Activated T-cell treated with anti-CD3 and anti-CD28 coated beads, Interleukin-2, amount 50 U/mL, for 4 hours (primary cell): ENCODE data around the gene OR51B4. TPM values are rescaled to one million over a fixed set of nuclear protein-coding genes. Genes with fewer than 3 reads are reported as not detected.
"Not testable (repeated sequence)": the region's sequence is repeated elsewhere in the genome, so short reads cannot be mapped to it uniquely, and the experiment has no call there.

Source experiments
- ATAC-seq, 2 donors: fragments of 200-7000 bp; cut with Tn5 transposase; one replicate each; pipeline ENCODE4 v1.10.0; 2021
- DNase-seq: peaks from one replicate; pipeline ENCODE4 v3.0.0-alpha.2; 2020
- H3K27me3 Mint-ChIP-seq: one replicate; pipeline ENCODE4 v1.8.0; 2021; ENCODE audit warnings: low read depth, mixed read lengths
- H3K36me3 Mint-ChIP-seq: one replicate; pipeline ENCODE4 v1.8.0; 2022; ENCODE audit warnings: mixed read lengths; ENCODE audit not compliant: insufficient read depth
- H3K4me1 Mint-ChIP-seq: one replicate; pipeline ENCODE4 v1.8.0; 2021; ENCODE audit warnings: low read depth, mixed read lengths
- H3K4me3 Mint-ChIP-seq: one replicate; pipeline ENCODE4 v1.8.0; 2021; ENCODE audit warnings: mild to moderate bottlenecking, moderate library complexity, mixed read lengths
- H3K9me3 Mint-ChIP-seq: one replicate; pipeline ENCODE4 v1.8.0; 2021; ENCODE audit warnings: mixed read lengths
- total RNA-seq, 3 donors: library from RNA; stranded (reverse); gene quantifications; one replicate each; pipeline ENCODE4 v1.2.1, GENCODE V29; 2021

Gene OR51B4
- total RNA-seq: not detected

DNA sequence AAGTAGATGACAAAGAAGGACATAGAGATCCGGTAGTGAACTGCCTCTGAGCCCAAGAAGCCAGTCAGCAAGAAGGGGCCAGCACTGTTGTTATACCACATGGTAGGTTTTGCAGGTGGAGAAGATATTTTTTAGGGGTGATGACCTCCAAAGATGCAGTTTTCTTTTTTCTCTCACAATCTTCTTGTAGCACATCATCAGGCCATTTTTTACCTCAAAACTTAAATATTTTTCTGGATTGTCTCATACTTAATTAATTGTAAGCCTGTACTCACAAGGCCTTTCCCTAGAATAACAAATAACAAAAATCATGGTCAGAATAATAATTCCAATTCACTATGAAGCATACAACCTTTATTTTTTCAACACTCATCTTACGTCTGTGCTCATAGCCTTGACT lies at the start of gene OR51B4:
Gene OR51B4, minus strand, starts transcription at position 101 of the 400 bp plus-strand sequence. Its CDS starts 0 bp downstream, at position 101.
- no peak for ATAC-seq
- Mint-ChIP-seq H3K4me1 (no peaks in the 10 kb centered on the region), H3K27me3 (peaks cover 5% of the 10 kb centered on the region), H3K9me3 (no peaks in the 10 kb centered on the region), H3K4me3 (no peak within 1 kb of the TSS), H3K36me3 (no peaks in the 10 kb centered on the region)
- no peak for DNase-seq

GRCh38 chr11:5351208-5351607 lies 49.5 kb upstream of the OR51B4 start, which contains the start of gene OR51B6:
TSS of gene OR51B6 (plus strand) at chr11:5351508. CDS start at chr11:5351508, 0 bp downstream.
- H3K36me3 Mint-ChIP-seq: no peaks in the 10 kb centered on the region
- H3K27me3 Mint-ChIP-seq: peaks cover 4% of the 10 kb centered on the region
- no peaks in the 10 kb centered on the region for H3K9me3 Mint-ChIP-seq
- no peak for DNase-seq
- no peak for ATAC-seq
- no peak within 1 kb of the TSS for H3K4me3 Mint-ChIP-seq
- H3K4me1 Mint-ChIP-seq: no peaks in the 10 kb centered on the region

GRCh38 chr11:5349550-5349949 lies 47.8 kb upstream of the OR51B4 start:
- ATAC-seq (no peak), DNase-seq (no peak)
- Mint-ChIP-seq H3K36me3 (no peaks in the 10 kb centered on the region), H3K27me3 (peaks cover 4% of the 10 kb centered on the region), H3K9me3 (no peaks in the 10 kb centered on the region), H3K4me1 (no peaks in the 10 kb centered on the region), H3K4me3 (no peak overlapping the region)

DNA sequence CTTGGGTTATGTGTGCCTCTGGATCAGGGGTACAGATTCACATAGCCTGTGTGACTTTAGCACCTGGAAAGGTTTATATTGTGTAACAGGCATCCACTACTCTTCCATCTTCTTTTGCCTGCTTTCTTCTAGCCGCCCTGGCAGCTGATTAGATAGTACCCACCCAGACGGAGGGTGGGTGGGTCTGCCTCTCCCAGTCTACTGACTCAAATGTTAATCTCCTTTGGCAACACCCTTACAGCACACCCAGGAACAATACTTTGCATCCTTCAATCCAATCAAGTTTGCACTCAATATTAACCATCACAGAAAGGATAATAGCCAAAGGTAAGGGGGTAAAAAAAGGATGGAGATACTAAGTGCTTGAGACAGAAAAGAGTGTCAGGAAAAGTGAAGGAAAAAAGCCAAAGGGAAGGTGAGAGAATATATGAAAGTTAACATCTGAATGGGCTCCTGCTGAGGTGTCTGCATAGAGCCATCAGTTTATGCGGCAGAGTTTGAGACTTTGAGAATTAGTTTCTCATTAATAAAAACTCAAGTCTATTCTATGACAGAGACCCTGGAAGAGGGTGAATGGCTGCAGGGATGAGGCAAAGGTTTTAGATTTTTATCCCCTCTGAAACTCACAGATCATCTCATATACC lies 46.9 kb upstream of the OR51B4 start:
- Mint-ChIP-seq H3K27me3 (peaks cover 4% of the 10 kb centered on the region), H3K4me3 (no peak overlapping the region), H3K4me1 (no peaks in the 10 kb centered on the region), H3K36me3 (no peaks in the 10 kb centered on the region), H3K9me3 (no peaks in the 10 kb centered on the region)
- DNase-seq (no peak), ATAC-seq (no peak)

GRCh38 chr11:5345831-5346230 lies 44.1 kb upstream of the OR51B4 start:
- ATAC-seq: no peak
- Mint-ChIP-seq H3K9me3 (no peaks in the 10 kb centered on the region), H3K27me3 (peaks cover 6% of the 10 kb centered on the region), H3K36me3 (no peaks in the 10 kb centered on the region), H3K4me3 (no peak overlapping the region), H3K4me1 (no peaks in the 10 kb centered on the region)
- DNase-seq: no peak

DNA sequence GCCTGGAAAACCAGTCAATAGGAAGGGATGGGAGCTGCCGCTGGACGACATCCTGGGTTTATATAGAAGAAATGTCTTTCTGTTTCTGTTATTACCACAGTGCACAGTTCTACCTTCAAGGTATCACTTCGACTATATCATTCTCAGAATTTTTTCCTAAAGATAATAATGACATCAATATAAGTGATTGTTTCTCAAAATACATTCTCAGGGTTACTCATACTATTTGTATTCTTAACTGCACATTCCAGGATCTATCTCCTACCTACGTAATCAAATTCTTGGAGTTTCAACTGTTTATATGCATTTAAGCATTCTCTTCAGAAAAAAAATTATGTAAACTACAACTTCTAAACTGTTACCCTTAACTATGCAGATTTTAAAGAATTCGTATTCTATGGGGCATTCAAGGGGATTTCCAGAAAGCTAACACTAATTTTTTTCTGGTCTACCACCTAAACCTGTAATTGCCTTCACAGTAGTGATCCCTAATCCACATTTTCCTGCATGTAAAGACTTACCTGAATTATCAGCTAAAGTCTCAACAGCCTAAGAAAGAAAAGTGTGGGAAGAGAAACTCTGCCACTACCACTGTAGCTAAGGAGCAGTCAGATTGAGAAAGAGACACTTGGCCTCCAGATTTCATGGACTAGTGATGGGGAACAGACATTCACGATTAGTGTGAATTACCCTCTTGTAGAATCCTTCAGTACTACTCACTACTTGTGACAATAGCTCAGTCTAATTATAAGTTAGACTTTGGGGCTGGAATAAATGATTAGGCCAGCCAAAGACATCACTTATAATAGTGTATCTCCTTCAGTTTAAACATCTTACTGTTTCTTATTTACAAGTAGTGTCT lies 42.0 kb upstream of the OR51B4 start, which contains the start of gene OR51B5:
Gene OR51B5, minus strand, starts transcription at position 51 of the 862 bp plus-strand sequence. Its CDS starts 0 bp downstream, at position 51.
- no peak within 1 kb of the TSS for H3K4me3 Mint-ChIP-seq
- H3K36me3 Mint-ChIP-seq: no peaks in the 10 kb centered on the region
- no peaks in the 10 kb centered on the region for H3K4me1 Mint-ChIP-seq
- ATAC-seq (no peak), DNase-seq (no peak)
- peaks cover 4% of the 10 kb centered on the region for H3K27me3 Mint-ChIP-seq
- no peaks in the 10 kb centered on the region for H3K9me3 Mint-ChIP-seq

- H3K9me3 Mint-ChIP-seq: no peaks in the 10 kb centered on the region
Observed at GRCh38 chr11:5339771-5340322, 38.1 kb upstream of the OR51B4 start.

GRCh38 chr11:5337253-5337652 lies 35.5 kb upstream of the OR51B4 start:
- H3K27me3 Mint-ChIP-seq, H3K4me3 Mint-ChIP-seq, ATAC-seq, H3K9me3 Mint-ChIP-seq, DNase-seq, H3K4me1 Mint-ChIP-seq, H3K36me3 Mint-ChIP-seq: not testable (repeated sequence)

More at GRCh38 chr11:5339771-5340322, 38.1 kb upstream of the OR51B4 start:
- no peak for DNase-seq
- Mint-ChIP-seq H3K27me3 (peaks cover 4% of the 10 kb centered on the region), H3K36me3 (no peaks in the 10 kb centered on the region), H3K4me1 (no peaks in the 10 kb centered on the region), H3K4me3 (no peak overlapping the region)
- ATAC-seq: no peak

- H3K4me1 Mint-ChIP-seq: no peaks in the 10 kb centered on the region
- H3K27me3 Mint-ChIP-seq: peaks cover 1% of the 10 kb centered on the region
- DNase-seq: no peak
- no peaks in the 10 kb centered on the region for H3K36me3 Mint-ChIP-seq
- no peaks in the 10 kb centered on the region for H3K9me3 Mint-ChIP-seq
- no peak overlapping the region for H3K4me3 Mint-ChIP-seq
- no peak for ATAC-seq
Observed at GRCh38 chr11:5336331-5336730, 34.6 kb upstream of the OR51B4 start.

GRCh38 chr11:5335170-5335569 lies 33.4 kb upstream of the OR51B4 start:
- H3K36me3 Mint-ChIP-seq: no peaks in the 10 kb centered on the region
- no peaks in the 10 kb centered on the region for H3K9me3 Mint-ChIP-seq
- H3K4me1 Mint-ChIP-seq: no peaks in the 10 kb centered on the region
- DNase-seq (no peak), ATAC-seq (no peak)
- peaks cover 1% of the 10 kb centered on the region for H3K27me3 Mint-ChIP-seq
- H3K4me3 Mint-ChIP-seq: no peak overlapping the region

DNA sequence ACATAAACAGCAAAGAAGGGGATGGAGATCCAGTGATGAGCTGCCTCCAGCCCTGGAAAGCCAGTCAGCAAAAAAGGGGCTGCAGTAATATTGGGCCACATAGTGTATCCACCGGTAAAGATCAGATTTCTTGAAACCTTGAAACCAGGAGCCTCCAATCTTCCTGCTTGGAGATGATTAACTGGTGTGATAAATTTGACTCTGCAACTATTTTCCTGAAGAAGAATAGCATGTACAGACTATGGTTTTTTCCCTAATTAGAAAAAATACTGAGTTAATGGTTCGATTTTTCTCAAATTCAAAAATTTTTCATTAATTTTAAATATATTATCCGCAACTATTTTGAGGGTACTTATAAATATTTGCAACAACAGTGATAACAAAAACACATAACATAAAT lies 22.5 kb upstream of the OR51B4 start, which contains the start of gene OR51B2:
Gene OR51B2, minus strand, starts transcription at position 101 of the 400 bp plus-strand sequence. Its CDS starts 0 bp downstream, at position 101.
- DNase-seq (no peak), ATAC-seq (no peak)
- H3K36me3 Mint-ChIP-seq: no peaks in the 10 kb centered on the region
- H3K4me3 Mint-ChIP-seq: no peak within 1 kb of the TSS
- H3K27me3 Mint-ChIP-seq: peaks cover 4% of the 10 kb centered on the region
- H3K4me1 Mint-ChIP-seq: no peaks in the 10 kb centered on the region
- H3K9me3 Mint-ChIP-seq: no peaks in the 10 kb centered on the region

DNA sequence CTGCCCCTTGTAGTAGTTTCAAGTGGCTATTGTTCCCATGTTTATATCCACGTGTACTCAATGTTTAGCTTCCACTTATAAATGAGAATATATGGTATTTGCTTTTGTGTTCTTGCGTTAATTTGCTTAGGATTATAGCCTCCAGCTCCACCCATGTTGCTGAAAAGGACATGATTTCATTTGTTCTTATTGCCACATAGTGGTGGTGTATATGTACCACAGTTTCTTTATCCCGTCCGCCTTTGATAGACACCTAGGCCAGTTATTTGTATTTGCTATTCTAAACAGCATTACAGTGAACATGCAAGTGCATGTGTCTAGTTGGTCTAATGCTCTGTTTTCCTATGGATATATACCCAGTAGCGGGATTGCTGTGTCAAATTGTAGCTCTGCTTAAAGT lies 15.5 kb upstream of the OR51B4 start:
- H3K4me1 Mint-ChIP-seq: no peaks in the 10 kb centered on the region
- ATAC-seq: no peak

GRCh38 chr11:5313326-5314023 lies 11.7 kb upstream of the OR51B4 start:
- DNase-seq, H3K4me3 Mint-ChIP-seq, ATAC-seq, H3K27me3 Mint-ChIP-seq, H3K36me3 Mint-ChIP-seq, H3K4me1 Mint-ChIP-seq, H3K9me3 Mint-ChIP-seq: not testable (repeated sequence)

More for the DNA sequence above, 15.5 kb upstream of the OR51B4 start:
- Mint-ChIP-seq H3K27me3 (peaks cover 2% of the 10 kb centered on the region), H3K4me3 (no peak overlapping the region), H3K36me3 (no peaks in the 10 kb centered on the region), H3K9me3 (peaks cover 7% of the 10 kb centered on the region)
- DNase-seq: no peak

GRCh38 chr11:5310423-5310822 lies 8.7 kb upstream of the OR51B4 start:
- Mint-ChIP-seq H3K4me1 (no peaks in the 10 kb centered on the region), H3K9me3 (peaks cover 7% of the 10 kb centered on the region), H3K4me3 (no peak overlapping the region), H3K36me3 (no peaks in the 10 kb centered on the region), H3K27me3 (peaks cover 2% of the 10 kb centered on the region)
- DNase-seq: no peak
- ATAC-seq: no peak
